GM23248 (cell line): ENCODE results near the gene LSP1.

Source experiments
- EZH2 ChIP-seq: fragments of 200-600 bp; sonication (generic); IDR thresholded peaks from 2 replicates; pipeline ENCODE4 v1.6.1; 2018; ENCODE audit warnings: antibody characterized with exemption, mild to moderate bottlenecking; ENCODE audit not compliant: insufficient read depth, poor library complexity, severe bottlenecking
- EZH2phosphoT487 ChIP-seq: fragments of 200-600 bp; sonication (generic); IDR thresholded peaks from 2 replicates; pipeline ENCODE4 v1.6.1; 2018; ENCODE audit warnings: antibody characterized with exemption, moderate library complexity, mild to moderate bottlenecking, low read depth; ENCODE audit not compliant: insufficient read depth

GRCh38 chr11:1866226-1866625, 13.3 kb downstream of the LSP1 start:
- no peak for TF ChIP-seq EZH2
- no peak for TF ChIP-seq EZH2phosphoT487
